WERI-Rb-1 (cell line): ENCODE measurements around the gene PPARD.

ENCODE experiments used
- DNase-seq: peaks from one replicate; pipeline ENCODE4 v3.0.0-alpha.2; 2020
- H3K27ac ChIP-seq: fragments of 250-450 bp; sonication (Bioruptor Pico); 2 replicates; pipeline ENCODE4 v1.5.1; 2020; ENCODE audit warnings: mild to moderate bottlenecking, moderate library complexity
- H3K27me3 ChIP-seq: fragments of 250-450 bp; sonication (Bioruptor Pico); 2 replicates; pipeline ENCODE4 v1.5.1; 2021; ENCODE audit warnings: mild to moderate bottlenecking, low read depth, moderate library complexity; ENCODE audit not compliant: insufficient read depth, severe bottlenecking
- H3K36me3 ChIP-seq: fragments of 250-450 bp; sonication (Bioruptor Pico); 2 replicates; pipeline ENCODE4 v1.5.1; 2020; ENCODE audit warnings: mild to moderate bottlenecking, moderate library complexity
- H3K4me3 ChIP-seq: 2 replicates; pipeline ENCODE4 v1.5.1; 2011; ENCODE audit warnings: low read depth, mild to moderate bottlenecking, control low read depth, low read length
- H3K9me3 ChIP-seq: fragments of 250-450 bp; sonication (Bioruptor Pico); 2 replicates; pipeline ENCODE4 v1.5.1; 2021; ENCODE audit warnings: mild to moderate bottlenecking, moderate library complexity; ENCODE audit not compliant: severe bottlenecking
- CTCF ChIP-seq: IDR thresholded peaks from 2 replicates; pipeline ENCODE4 v1.5.1; 2011; ENCODE audit warnings: low read depth, mild to moderate bottlenecking, control low read depth, inconsistent platforms, low read length

Gene PPARD

GRCh38 chr6:35392773-35393672, 50.7 kb downstream of the PPARD start:
- TF ChIP-seq CTCF, result no peak
- Histone ChIP-seq H3K4me3 (no peak overlapping the region), H3K9me3 (no peaks in the 10 kb centered on the region), H3K36me3 (no peaks in the 10 kb centered on the region), H3K27ac (no peak overlapping the region; the same call in 1 of the 2 replicates), H3K27me3 (no peaks in the 10 kb centered on the region)
- no peak for DNase-seq

- 0 out of 2 replicates have a peak overlapping the region, but pooled peaks have one; percentile 10 for H3K27ac ChIP-seq
- no peaks in the 10 kb centered on the region for H3K27me3 ChIP-seq
- no peaks in the 10 kb centered on the region for H3K9me3 ChIP-seq
- H3K4me3 ChIP-seq, result no peak overlapping the region
- H3K36me3 ChIP-seq, result no peaks in the 10 kb centered on the region
- TF ChIP-seq CTCF, result no peak
- no peak for DNase-seq
These were observed 54.6 kb downstream of the PPARD start for GRCh38 chr6:35396991-35397390.

- H3K36me3 ChIP-seq, result no peaks in the 10 kb centered on the region
- no peak overlapping the region for H3K4me3 ChIP-seq
- TF ChIP-seq CTCF, result no peak
- H3K27ac ChIP-seq, result no peak overlapping the region
- H3K27me3 ChIP-seq, result no peaks in the 10 kb centered on the region
- DNase-seq, result no peak
- H3K9me3 ChIP-seq, result no peaks in the 10 kb centered on the region
These were observed 55.6 kb downstream of the PPARD start for GRCh38 chr6:35397806-35398418.

- Histone ChIP-seq H3K27me3 (no peaks in the 10 kb centered on the region), H3K36me3 (no peaks in the 10 kb centered on the region), H3K27ac (no peak overlapping the region), H3K4me3 (no peak overlapping the region), H3K9me3 (no peaks in the 10 kb centered on the region)
- TF ChIP-seq CTCF, result no peak
- no peak for DNase-seq
These were observed 56.2 kb downstream of the PPARD start for GRCh38 chr6:35398526-35398925.

- no peak for TF ChIP-seq CTCF
- no peak for DNase-seq
- no peak overlapping the region for H3K27ac ChIP-seq
- H3K4me3 ChIP-seq, result no peak overlapping the region
- no peaks in the 10 kb centered on the region for H3K27me3 ChIP-seq
- H3K9me3 ChIP-seq, result no peaks in the 10 kb centered on the region
- H3K36me3 ChIP-seq, result no peaks in the 10 kb centered on the region
These were observed 57.8 kb downstream of the PPARD start for GRCh38 chr6:35400111-35400510.
